SU-DHL-6 (cell line): Measurements from ENCODE around the gene GNAO1.

Source experiments
- CTCF ChIP-seq: fragments of 200-600 bp; sonication (generic); IDR thresholded peaks from one replicate; pipeline ENCODE4 v1.5.1; 2017; ENCODE audit warnings: antibody characterized with exemption, mild to moderate bottlenecking, low read length, moderate library complexity; ENCODE audit not compliant: insufficient read depth, poor library complexity, severe bottlenecking
- EZH2phosphoT487 ChIP-seq: fragments of 200-600 bp; sonication (generic), shearing (Covaris generic); conservative IDR thresholded peaks from 2 replicates; pipeline ENCODE4 v1.6.1; 2018; ENCODE audit warnings: mild to moderate bottlenecking, antibody characterized with exemption, low read length, moderate library complexity, mixed read lengths

GRCh38 chr16:56195151-56195550, 3.9 kb downstream of the GNAO1 start:
- TF ChIP-seq CTCF (no peak), EZH2phosphoT487 (no peak)
